AG09309 (cell line): ENCODE data around the gene KMT2C.

Experiments used
- DNase-seq: peaks from one replicate; pipeline ENCODE4 v3.0.0-alpha.2; 2010; ENCODE audit warnings: low read depth
- H3K4me3 ChIP-seq: 2 replicates; pipeline ENCODE4 v1.5.1; 2011; ENCODE audit warnings: mild to moderate bottlenecking, low read depth, low read length, moderate library complexity; ENCODE audit not compliant: control insufficient read depth
- CTCF ChIP-seq: IDR thresholded peaks from 2 replicates; pipeline ENCODE4 v1.5.1; 2011; ENCODE audit warnings: mild to moderate bottlenecking, low read depth, low read length, inconsistent platforms; ENCODE audit not compliant: insufficient read depth, control insufficient read depth; ENCODE audit errors: missing control alignments

Gene KMT2C

GRCh38 chr7:152140067-152140466 is 295.7 kb downstream of the KMT2C start:
- no peak for DNase-seq
- no peak overlapping the region for H3K4me3 ChIP-seq
- TF ChIP-seq CTCF = no peak

GRCh38 chr7:152137476-152138025 is 298.3 kb downstream of the KMT2C start:
- no peak for DNase-seq
- TF ChIP-seq CTCF = no peak
- H3K4me3 ChIP-seq = no peak overlapping the region

- no peak overlapping the region for H3K4me3 ChIP-seq
- no peak for DNase-seq
- no peak for TF ChIP-seq CTCF
Measured at GRCh38 chr7:152136686-152137085, 299.1 kb downstream of the KMT2C start.

GRCh38 chr7:152133804-152134203 is 302.0 kb downstream of the KMT2C start:
- no peak overlapping the region for H3K4me3 ChIP-seq
- DNase-seq = no peak
- TF ChIP-seq CTCF = no peak

- no peak for TF ChIP-seq CTCF
Measured at GRCh38 chr7:152132812-152133211, 303.0 kb downstream of the KMT2C start.

GRCh38 chr7:152131981-152132494 is 303.8 kb downstream of the KMT2C start:
- H3K4me3 ChIP-seq = no peak overlapping the region
- TF ChIP-seq CTCF = no peak
- DNase-seq = no peak

More at GRCh38 chr7:152132812-152133211, 303.0 kb downstream of the KMT2C start:
- H3K4me3 ChIP-seq = no peak overlapping the region
- no peak for DNase-seq
